Fibroblast of peridontal ligament (primary cell): ENCODE data around the gene TMEM138.

ENCODE experiments used
- DNase-seq: peaks from one replicate; pipeline ENCODE4 v3.0.0-alpha.2; 2010; ENCODE audit errors: extremely low read depth

The TMEM138 gene

GRCh38 chr11:61406067-61406466, 43.9 kb downstream of the TMEM138 start:
- no peak for DNase-seq

GRCh38 chr11:61406991-61407728, 45.0 kb downstream of the TMEM138 start:
- no peak for DNase-seq

- no peak for DNase-seq
Measured at GRCh38 chr11:61411589-61411988, 49.4 kb downstream of the TMEM138 start.

DNA sequence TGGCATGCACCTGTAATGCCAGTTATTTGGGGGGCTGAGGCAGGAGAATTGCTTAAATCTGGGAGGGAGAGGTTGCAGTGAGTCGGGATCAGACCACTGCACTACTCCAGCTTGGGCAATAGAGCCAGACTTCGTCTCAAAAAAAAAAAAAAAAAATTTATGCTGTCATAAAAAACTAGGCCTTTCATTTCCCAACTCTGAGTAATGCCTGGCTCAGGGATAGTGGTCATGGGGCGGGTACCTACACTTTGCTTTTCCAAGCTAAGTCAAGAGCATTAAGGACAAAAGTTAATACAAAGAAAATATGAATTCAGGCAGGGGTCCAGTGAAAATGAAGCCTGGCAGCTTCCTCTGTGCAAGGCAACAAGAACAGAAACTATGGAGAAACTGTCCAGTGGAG, 51.3 kb downstream of the TMEM138 start:
- peak; percentile 72 for DNase-seq

DNA sequence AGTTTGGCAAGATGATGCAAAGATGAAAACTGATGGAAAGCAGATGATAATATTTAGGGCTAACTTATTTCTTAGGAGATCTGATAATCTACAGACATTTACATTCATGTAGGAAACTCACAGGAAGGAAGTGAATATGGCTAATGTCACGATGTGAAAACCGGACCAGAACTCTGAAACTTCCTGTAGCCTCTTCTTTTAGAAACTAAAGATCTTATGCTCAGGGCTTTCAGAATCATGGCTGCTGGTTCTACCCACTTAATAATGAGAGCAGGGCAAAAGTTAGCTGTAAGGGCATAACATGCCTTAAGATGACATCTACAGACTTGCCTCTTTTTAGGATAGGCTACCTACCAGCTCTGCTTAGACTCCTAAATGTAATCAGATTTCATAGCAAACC, 52.4 kb downstream of the TMEM138 start:
- DNase-seq, result no peak

DNA sequence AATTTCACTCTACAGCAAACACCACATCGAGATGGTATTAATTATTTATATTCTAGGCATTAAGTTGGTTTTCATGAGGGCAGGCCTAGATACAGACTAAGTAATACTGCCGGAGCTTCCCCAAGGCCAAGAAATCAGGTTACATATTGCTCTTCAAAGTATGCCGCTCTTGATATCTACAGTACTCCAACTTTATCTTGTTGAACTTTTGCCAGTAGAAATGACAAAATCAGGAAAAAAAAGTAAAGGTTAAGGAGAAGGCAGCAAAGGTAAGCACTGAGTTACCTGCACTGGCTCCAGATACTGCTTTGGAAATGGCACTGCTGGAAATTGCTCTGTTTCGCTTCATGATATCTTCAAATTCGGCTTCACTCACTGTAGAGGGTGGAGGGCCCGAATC, 53.2 kb downstream of the TMEM138 start:
- no peak for DNase-seq

DNA sequence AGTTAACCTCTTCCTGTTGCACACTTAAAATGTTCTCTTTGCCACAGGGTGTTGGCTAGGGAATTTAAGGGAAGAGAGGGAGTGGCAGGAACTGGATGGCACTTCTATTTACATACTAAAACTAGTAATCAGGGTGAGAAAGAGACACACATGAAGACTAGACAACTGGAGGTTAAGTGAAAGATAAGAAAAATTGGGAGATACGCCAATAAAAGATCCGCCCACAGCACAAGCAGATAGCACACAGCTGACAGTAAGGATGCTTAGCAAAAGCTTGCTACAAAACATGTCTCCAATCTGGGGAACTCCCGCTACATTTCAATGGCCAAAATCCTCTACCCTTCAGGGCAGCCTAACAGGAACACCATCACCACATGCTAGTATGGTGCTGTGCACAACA, 54.8 kb downstream of the TMEM138 start:
- no peak for DNase-seq

GRCh38 chr11:61417670-61418069, 55.5 kb downstream of the TMEM138 start:
- DNase-seq, result peak; percentile 27

DNA sequence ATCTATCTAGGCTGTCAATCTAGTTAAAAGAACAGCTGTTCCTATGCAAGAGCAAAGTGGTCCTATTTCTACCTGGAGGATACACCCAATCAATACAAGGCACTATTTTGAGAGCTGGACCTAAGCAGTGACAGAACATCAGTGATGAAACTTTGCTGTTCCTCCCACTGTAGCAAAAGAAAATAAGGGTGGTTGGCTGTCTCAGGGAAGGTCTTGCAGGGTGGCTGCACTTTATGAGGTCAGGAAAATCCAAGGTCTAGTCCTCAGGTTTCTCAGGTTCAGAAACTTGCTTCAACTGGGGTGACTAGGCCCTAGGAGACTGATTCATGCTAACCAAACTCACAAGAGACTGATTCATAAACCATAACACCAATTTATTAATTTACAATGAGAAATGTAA, 56.0 kb downstream of the TMEM138 start:
- DNase-seq, result no peak
